ENCODE results near the gene PEX5L.

The PEX5L gene, protein sequence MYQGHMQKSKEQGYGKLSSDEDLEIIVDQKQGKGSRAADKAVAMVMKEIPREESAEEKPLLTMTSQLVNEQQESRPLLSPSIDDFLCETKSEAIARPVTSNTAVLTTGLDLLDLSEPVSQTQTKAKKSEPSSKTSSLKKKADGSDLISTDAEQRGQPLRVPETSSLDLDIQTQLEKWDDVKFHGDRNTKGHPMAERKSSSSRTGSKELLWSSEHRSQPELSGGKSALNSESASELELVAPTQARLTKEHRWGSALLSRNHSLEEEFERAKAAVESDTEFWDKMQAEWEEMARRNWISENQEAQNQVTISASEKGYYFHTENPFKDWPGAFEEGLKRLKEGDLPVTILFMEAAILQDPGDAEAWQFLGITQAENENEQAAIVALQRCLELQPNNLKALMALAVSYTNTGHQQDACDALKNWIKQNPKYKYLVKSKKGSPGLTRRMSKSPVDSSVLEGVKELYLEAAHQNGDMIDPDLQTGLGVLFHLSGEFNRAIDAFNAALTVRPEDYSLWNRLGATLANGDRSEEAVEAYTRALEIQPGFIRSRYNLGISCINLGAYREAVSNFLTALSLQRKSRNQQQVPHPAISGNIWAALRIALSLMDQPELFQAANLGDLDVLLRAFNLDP

DNA sequence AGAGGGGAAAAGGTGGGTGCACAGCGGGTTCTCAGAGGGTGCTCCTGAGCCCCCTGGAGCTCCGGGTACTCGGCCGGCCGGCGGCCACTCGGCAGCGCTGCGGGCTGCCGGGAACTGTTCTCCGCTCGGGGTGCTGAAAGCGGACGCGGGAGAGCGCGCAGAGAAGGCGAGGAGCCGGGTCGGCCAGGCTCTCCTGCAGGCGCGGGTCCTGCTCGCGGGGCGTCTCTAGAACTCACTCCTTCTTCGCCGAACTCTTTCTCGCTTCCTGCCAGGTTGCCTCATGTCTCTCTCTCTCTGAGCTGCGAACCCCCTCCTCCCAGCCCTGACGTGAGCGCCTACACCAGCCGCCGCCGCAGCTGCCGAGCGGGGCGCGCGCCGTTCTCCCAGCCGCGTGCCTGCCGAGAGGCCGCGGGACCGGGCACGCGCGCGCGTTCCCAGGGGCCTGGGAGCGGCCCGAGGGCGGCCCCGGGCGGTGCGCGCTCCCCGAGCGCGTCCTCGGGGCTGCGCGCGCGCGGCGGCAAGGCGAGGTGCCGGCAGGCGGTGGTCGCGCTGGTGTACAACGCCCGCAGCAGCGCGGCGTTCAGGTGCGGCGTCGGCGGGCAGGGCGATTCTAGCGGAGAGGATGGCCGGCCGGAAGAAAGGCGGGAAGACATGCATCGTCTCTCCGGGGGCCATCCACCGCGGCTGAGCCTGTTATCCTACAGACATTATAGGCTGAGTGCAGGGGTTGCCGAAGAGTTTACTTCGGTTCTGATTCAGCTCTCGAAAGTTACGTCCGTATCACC is at the start of gene PEX5L:
Gene PEX5L (minus strand): TSS at position 267 of the 785 bp plus-strand sequence. CDS start 338 bp downstream, outside the sequence.
- DNase-seq (ENCODE audit: low read depth) = peak; percentile 12
- H3K4me3 ChIP-seq (ENCODE audit: low read depth, low read length) = no peak within 1 kb of the TSS
- TF ChIP-seq MYC (IDR thresholded peaks at IDR 0.05; ENCODE audit: low read depth, low read length) = no peak
- TF ChIP-seq, protein P1, sequence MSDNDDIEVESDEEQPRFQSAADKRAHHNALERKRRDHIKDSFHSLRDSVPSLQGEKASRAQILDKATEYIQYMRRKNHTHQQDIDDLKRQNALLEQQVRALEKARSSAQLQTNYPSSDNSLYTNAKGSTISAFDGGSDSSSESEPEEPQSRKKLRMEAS (IDR thresholded peaks at IDR 0.05; ENCODE audit: low read depth, low read length) = no peak
- TF ChIP-seq, protein P2, sequence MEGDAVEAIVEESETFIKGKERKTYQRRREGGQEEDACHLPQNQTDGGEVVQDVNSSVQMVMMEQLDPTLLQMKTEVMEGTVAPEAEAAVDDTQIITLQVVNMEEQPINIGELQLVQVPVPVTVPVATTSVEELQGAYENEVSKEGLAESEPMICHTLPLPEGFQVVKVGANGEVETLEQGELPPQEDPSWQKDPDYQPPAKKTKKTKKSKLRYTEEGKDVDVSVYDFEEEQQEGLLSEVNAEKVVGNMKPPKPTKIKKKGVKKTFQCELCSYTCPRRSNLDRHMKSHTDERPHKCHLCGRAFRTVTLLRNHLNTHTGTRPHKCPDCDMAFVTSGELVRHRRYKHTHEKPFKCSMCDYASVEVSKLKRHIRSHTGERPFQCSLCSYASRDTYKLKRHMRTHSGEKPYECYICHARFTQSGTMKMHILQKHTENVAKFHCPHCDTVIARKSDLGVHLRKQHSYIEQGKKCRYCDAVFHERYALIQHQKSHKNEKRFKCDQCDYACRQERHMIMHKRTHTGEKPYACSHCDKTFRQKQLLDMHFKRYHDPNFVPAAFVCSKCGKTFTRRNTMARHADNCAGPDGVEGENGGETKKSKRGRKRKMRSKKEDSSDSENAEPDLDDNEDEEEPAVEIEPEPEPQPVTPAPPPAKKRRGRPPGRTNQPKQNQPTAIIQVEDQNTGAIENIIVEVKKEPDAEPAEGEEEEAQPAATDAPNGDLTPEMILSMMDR (IDR thresholded peaks at IDR 0.05; ENCODE audit: low read depth, low read length) = no peak
- TF ChIP-seq POLR2A (IDR thresholded peaks at IDR 0.05; ENCODE audit: extremely low read depth, insufficient read length) = no peak

DNA sequence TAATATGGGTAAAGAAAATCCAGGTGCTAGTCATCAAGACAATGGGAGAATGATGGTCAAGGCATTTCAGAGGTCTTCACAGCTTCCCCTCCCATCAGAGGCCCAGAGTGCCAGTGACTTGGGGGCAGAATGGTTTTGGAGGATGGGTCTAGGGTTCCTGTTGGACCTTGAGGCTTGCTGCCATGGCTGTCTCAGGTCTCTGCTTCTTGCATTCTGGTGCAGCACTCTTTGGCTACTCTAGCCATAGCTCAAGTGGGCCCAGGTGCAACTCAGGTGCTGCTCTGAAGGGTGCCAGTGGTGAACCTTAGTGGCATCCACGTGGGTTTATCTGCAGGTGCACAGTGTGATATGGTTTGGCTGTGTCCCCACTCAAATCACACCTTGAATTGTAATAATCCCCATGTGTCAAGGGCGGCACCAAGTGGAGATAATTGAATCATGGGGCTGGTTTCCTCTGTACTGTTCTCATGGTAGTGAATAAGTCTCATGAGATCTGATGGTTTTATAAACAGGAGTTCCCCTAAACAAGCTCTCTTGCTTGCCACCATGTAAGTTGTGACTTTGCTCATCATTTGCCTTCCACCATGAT is 48.5 kb upstream of the PEX5L start:
- TF ChIP-seq MYC (IDR thresholded peaks at IDR 0.05; ENCODE audit: low read depth, low read length) = no peak
- TF ChIP-seq, protein P2 (IDR thresholded peaks at IDR 0.05; ENCODE audit: low read depth, low read length) = no peak
- TF ChIP-seq POLR2A (IDR thresholded peaks at IDR 0.05; ENCODE audit: extremely low read depth, insufficient read length) = no peak
- TF ChIP-seq, protein P1 (IDR thresholded peaks at IDR 0.05; ENCODE audit: low read depth, low read length) = no peak
- peak; percentile 8 for DNase-seq (ENCODE audit: low read depth)
- H3K4me3 ChIP-seq (ENCODE audit: low read depth, low read length) = no peak overlapping the region

DNA sequence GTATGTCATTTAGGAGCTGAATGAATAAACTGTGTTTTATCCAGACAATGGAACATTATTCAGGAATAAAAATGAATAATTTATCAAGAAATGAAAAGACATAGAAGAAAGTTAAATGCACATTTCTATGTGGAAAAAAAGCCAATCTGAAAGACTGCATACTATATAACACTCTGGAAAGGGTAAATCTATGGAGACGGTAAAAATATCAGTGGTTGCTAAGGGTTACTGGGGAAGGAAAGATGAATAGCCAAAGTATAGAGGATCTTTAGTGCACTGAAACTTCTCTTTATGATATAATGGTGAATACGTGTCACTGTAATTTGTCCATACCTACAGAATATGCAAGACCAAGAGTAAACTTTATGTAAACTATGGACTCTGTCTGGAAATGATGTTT is 46.0 kb upstream of the PEX5L start:
- TF ChIP-seq POLR2A (IDR thresholded peaks at IDR 0.05; ENCODE audit: extremely low read depth, insufficient read length) (no peak), MYC (IDR thresholded peaks at IDR 0.05; ENCODE audit: low read depth, low read length) (no peak)
- TF ChIP-seq, protein P1 (IDR thresholded peaks at IDR 0.05; ENCODE audit: low read depth, low read length) = no peak
- TF ChIP-seq, protein P2 (IDR thresholded peaks at IDR 0.05; ENCODE audit: low read depth, low read length) = no peak
- no peak for DNase-seq (ENCODE audit: low read depth)
- H3K4me3 ChIP-seq (ENCODE audit: low read depth, low read length) = no peak overlapping the region

DNA sequence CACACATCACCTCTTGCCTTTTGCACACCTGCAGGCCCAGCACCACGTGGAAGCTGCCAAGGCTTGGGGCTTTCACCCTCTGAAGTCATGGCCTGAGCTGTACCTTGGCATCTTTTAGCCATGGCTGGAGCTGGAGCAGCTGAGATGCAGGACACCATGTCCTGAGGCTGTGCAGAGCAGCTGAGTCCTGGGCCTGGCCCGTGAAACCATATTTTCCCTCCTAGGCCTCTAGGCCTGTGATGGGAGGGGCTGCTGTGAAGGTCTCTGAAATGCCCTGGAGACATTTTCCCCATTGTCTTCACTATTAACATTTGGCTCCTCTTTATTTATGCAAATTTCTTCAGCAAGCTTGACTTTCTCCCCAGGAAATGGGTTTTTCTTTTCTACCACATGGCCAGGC is 41.9 kb upstream of the PEX5L start:
- TF ChIP-seq, protein P2 (IDR thresholded peaks at IDR 0.05; ENCODE audit: low read depth, low read length) = no peak
- TF ChIP-seq MYC (IDR thresholded peaks at IDR 0.05; ENCODE audit: low read depth, low read length) (no peak), POLR2A (IDR thresholded peaks at IDR 0.05; ENCODE audit: extremely low read depth, insufficient read length) (no peak)
- TF ChIP-seq, protein P1 (IDR thresholded peaks at IDR 0.05; ENCODE audit: low read depth, low read length) = no peak
- no peak overlapping the region for H3K4me3 ChIP-seq (ENCODE audit: low read depth, low read length)
- DNase-seq (ENCODE audit: low read depth) = no peak

DNA sequence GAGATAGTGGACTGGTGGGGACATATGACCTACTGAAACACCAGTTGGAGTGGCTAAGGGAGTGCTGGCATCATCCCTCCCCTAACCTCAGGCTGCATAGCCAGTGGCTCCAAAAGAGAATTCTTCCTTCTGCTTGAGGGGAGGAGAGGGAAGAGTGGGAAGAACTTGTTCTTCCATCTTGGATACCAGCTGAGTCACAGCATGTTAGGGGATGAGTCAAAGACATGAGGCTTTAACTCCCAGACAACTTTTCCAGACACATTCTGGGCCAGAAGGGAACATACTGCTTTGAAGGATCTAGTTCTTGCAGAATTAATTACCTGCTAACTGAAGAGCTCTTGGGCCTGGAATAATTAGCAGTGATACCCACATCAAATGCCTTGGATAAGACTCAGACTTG is 36.8 kb upstream of the PEX5L start:
- TF ChIP-seq POLR2A (IDR thresholded peaks at IDR 0.05; ENCODE audit: extremely low read depth, insufficient read length) = no peak
- TF ChIP-seq MYC (IDR thresholded peaks at IDR 0.05; ENCODE audit: low read depth, low read length) = no peak
- TF ChIP-seq, protein P1 (IDR thresholded peaks at IDR 0.05; ENCODE audit: low read depth, low read length) = no peak
- TF ChIP-seq, protein P2 (IDR thresholded peaks at IDR 0.05; ENCODE audit: low read depth, low read length) = no peak
- DNase-seq (ENCODE audit: low read depth) = no peak
- H3K4me3 ChIP-seq (ENCODE audit: low read depth, low read length) = no peak overlapping the region
